ENCODE data around the gene CTSD.
A peak's percentile ranks its signal among the peaks of the same experiment; 100 is the strongest.

The CTSD gene

GRCh38 chr11:1772270-1773130 lies 8.8 kb upstream of the CTSD start:
- H2BK15ac ChIP-seq (replicated peaks; ENCODE audit: low read depth): no peak overlapping the region
- H4K8ac ChIP-seq (ENCODE audit: low read depth, low read length): no peak overlapping the region
- DNase-seq: peak; percentile 90
- H3K4me2 ChIP-seq (ENCODE audit: low read length): no peak overlapping the region
- no peak overlapping the region for H3K27ac ChIP-seq (ENCODE audit: low read depth, low read length)
- no peak overlapping the region for H3K9ac ChIP-seq (ENCODE audit: low read length)
- no peak overlapping the region for H3K23ac ChIP-seq (ENCODE audit: low read length)
- H3K36me3 ChIP-seq (ENCODE audit: control insufficient read depth, insufficient read depth, low read length): no peaks in the 10 kb centered on the region
- H3K4me3 ChIP-seq (ENCODE audit: low read length): no peak overlapping the region
- no peaks in the 10 kb centered on the region for H3K79me1 ChIP-seq (ENCODE audit: low read length)
- no peaks in the 10 kb centered on the region for H3K27me3 ChIP-seq (ENCODE audit: insufficient read depth, low read length, poor library complexity)
- H3K4me1 ChIP-seq (ENCODE audit: control insufficient read depth, low read depth, low read length): peaks cover 5% of the 10 kb centered on the region
- H2AK5ac ChIP-seq (ENCODE audit: low read length): no peak overlapping the region
- no peak overlapping the region for H4K5ac ChIP-seq (ENCODE audit: low read length)
- no peak overlapping the region for H2BK120ac ChIP-seq (ENCODE audit: low read depth, low read length)
- no peaks in the 10 kb centered on the region for H3K79me2 ChIP-seq (ENCODE audit: control insufficient read depth, insufficient read depth, low read length)
- no peak overlapping the region for H2BK5ac ChIP-seq (ENCODE audit: low read length)
- peak overlapping the region; percentile 22 for H3K18ac ChIP-seq (ENCODE audit: low read length)
- H3K4ac ChIP-seq (ENCODE audit: low read depth, low read length): no peak overlapping the region
- peak overlapping the region; percentile 70 for H3K56ac ChIP-seq (ENCODE audit: low read length)
- WGBS (ENCODE audit: extremely low coverage, insufficient coverage, low lambda C conversion rate): no CpG with 5 or more reads among the region's 15 CpGs

DNA sequence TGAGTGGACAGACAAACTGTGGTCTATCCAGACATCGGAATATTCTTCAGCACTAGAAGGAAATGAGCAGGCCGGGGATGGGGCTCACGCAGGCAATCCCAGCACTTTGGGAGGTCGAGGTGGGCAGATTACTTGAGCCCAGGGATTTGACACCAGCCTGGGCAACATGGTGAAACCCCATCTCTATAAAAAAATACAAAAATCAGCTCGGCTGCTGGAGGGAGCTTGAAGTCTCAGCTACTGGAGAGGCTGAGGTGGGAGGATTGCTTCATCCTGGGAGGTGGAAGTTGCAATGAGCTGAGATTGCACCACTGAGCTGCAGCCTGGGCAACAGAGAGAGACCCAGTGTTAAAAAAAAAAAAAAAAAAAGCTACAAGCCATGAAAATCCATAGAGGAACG lies 8.0 kb upstream of the CTSD start:
- Histone ChIP-seq H2BK15ac (replicated peaks; ENCODE audit: low read depth) (no peak overlapping the region), H3K4me1 (ENCODE audit: control insufficient read depth, low read depth, low read length) (peaks cover 5% of the 10 kb centered on the region), H2BK5ac (ENCODE audit: low read length) (no peak overlapping the region), H2AK5ac (ENCODE audit: low read length) (no peak overlapping the region), H3K79me1 (ENCODE audit: low read length) (no peaks in the 10 kb centered on the region), H3K27me3 (ENCODE audit: insufficient read depth, low read length, poor library complexity) (no peaks in the 10 kb centered on the region), H3K79me2 (ENCODE audit: control insufficient read depth, insufficient read depth, low read length) (no peaks in the 10 kb centered on the region), H3K4me3 (ENCODE audit: low read length) (no peak overlapping the region), H3K36me3 (ENCODE audit: control insufficient read depth, insufficient read depth, low read length) (no peaks in the 10 kb centered on the region), H3K4ac (ENCODE audit: low read depth, low read length) (no peak overlapping the region), H3K27ac (ENCODE audit: low read depth, low read length) (no peak overlapping the region), H3K23ac (ENCODE audit: low read length) (no peak overlapping the region), H2BK120ac (ENCODE audit: low read depth, low read length) (no peak overlapping the region), H3K9ac (ENCODE audit: low read length) (no peak overlapping the region), H3K56ac (ENCODE audit: low read length) (no peak overlapping the region), H3K18ac (ENCODE audit: low read length) (no peak overlapping the region), H3K4me2 (ENCODE audit: low read length) (no peak overlapping the region), H4K5ac (ENCODE audit: low read length) (no peak overlapping the region), H4K8ac (ENCODE audit: low read depth, low read length) (no peak overlapping the region)
- WGBS (ENCODE audit: extremely low coverage, insufficient coverage, low lambda C conversion rate): no CpG with 5 or more reads among the region's 6 CpGs
- peak; percentile 44 for DNase-seq

- no peak overlapping the region for H3K4me2 ChIP-seq (ENCODE audit: low read length)
- no peak overlapping the region for H4K5ac ChIP-seq (ENCODE audit: low read length)
- H3K4me1 ChIP-seq (ENCODE audit: control insufficient read depth, low read depth, low read length): peaks cover 5% of the 10 kb centered on the region
- H3K18ac ChIP-seq (ENCODE audit: low read length): no peak overlapping the region
- H2BK15ac ChIP-seq (replicated peaks; ENCODE audit: low read depth): no peak overlapping the region
- H3K4me3 ChIP-seq (ENCODE audit: low read length): no peak overlapping the region
- no peak overlapping the region for H2BK120ac ChIP-seq (ENCODE audit: low read depth, low read length)
- H4K8ac ChIP-seq (ENCODE audit: low read depth, low read length): no peak overlapping the region
- no peaks in the 10 kb centered on the region for H3K79me1 ChIP-seq (ENCODE audit: low read length)
- H3K56ac ChIP-seq (ENCODE audit: low read length): no peak overlapping the region
- H2BK5ac ChIP-seq (ENCODE audit: low read length): no peak overlapping the region
- H3K27me3 ChIP-seq (ENCODE audit: insufficient read depth, low read length, poor library complexity): no peaks in the 10 kb centered on the region
- no peaks in the 10 kb centered on the region for H3K36me3 ChIP-seq (ENCODE audit: control insufficient read depth, insufficient read depth, low read length)
- no peak overlapping the region for H3K27ac ChIP-seq (ENCODE audit: low read depth, low read length)
- no peak for DNase-seq
- no peak overlapping the region for H3K23ac ChIP-seq (ENCODE audit: low read length)
- H3K9ac ChIP-seq (ENCODE audit: low read length): no peak overlapping the region
- H3K4ac ChIP-seq (ENCODE audit: low read depth, low read length): no peak overlapping the region
- no peak overlapping the region for H2AK5ac ChIP-seq (ENCODE audit: low read length)
- H3K79me2 ChIP-seq (ENCODE audit: control insufficient read depth, insufficient read depth, low read length): no peaks in the 10 kb centered on the region
- WGBS (ENCODE audit: extremely low coverage, insufficient coverage, low lambda C conversion rate): no CpG with 5 or more reads among the region's 18 CpGs
Observed at GRCh38 chr11:1771273-1771672, 7.5 kb upstream of the CTSD start.

GRCh38 chr11:1770528-1770927 lies 6.8 kb upstream of the CTSD start:
- DNase-seq: no peak
- Histone ChIP-seq H2BK5ac (ENCODE audit: low read length) (no peak overlapping the region), H3K79me2 (ENCODE audit: control insufficient read depth, insufficient read depth, low read length) (no peaks in the 10 kb centered on the region), H4K5ac (ENCODE audit: low read length) (no peak overlapping the region), H3K9ac (ENCODE audit: low read length) (no peak overlapping the region), H3K27me3 (ENCODE audit: insufficient read depth, low read length, poor library complexity) (no peaks in the 10 kb centered on the region), H3K56ac (ENCODE audit: low read length) (no peak overlapping the region), H2AK5ac (ENCODE audit: low read length) (no peak overlapping the region), H3K4me3 (ENCODE audit: low read length) (no peak overlapping the region), H3K79me1 (ENCODE audit: low read length) (no peaks in the 10 kb centered on the region), H3K4me1 (ENCODE audit: control insufficient read depth, low read depth, low read length) (peaks cover 5% of the 10 kb centered on the region), H3K18ac (ENCODE audit: low read length) (no peak overlapping the region), H3K4me2 (ENCODE audit: low read length) (no peak overlapping the region), H2BK120ac (ENCODE audit: low read depth, low read length) (no peak overlapping the region), H3K23ac (ENCODE audit: low read length) (no peak overlapping the region), H3K4ac (ENCODE audit: low read depth, low read length) (no peak overlapping the region), H3K36me3 (ENCODE audit: control insufficient read depth, insufficient read depth, low read length) (no peaks in the 10 kb centered on the region), H4K8ac (ENCODE audit: low read depth, low read length) (no peak overlapping the region), H2BK15ac (replicated peaks; ENCODE audit: low read depth) (no peak overlapping the region), H3K27ac (ENCODE audit: low read depth, low read length) (no peak overlapping the region)
- no CpG with 5 or more reads among the region's 5 CpGs for WGBS (ENCODE audit: extremely low coverage, insufficient coverage, low lambda C conversion rate)

- no peak overlapping the region for H3K4me3 ChIP-seq (ENCODE audit: low read length)
- no peak overlapping the region for H2BK120ac ChIP-seq (ENCODE audit: low read depth, low read length)
- H3K9ac ChIP-seq (ENCODE audit: low read length): no peak overlapping the region
- no peak overlapping the region for H4K5ac ChIP-seq (ENCODE audit: low read length)
- WGBS (ENCODE audit: extremely low coverage, insufficient coverage, low lambda C conversion rate): no CpG with 5 or more reads among the region's 7 CpGs
- no peaks in the 10 kb centered on the region for H3K79me1 ChIP-seq (ENCODE audit: low read length)
- H2BK5ac ChIP-seq (ENCODE audit: low read length): no peak overlapping the region
- no peak overlapping the region for H3K27ac ChIP-seq (ENCODE audit: low read depth, low read length)
- H3K4me1 ChIP-seq (ENCODE audit: control insufficient read depth, low read depth, low read length): peaks cover 5% of the 10 kb centered on the region
- no peaks in the 10 kb centered on the region for H3K36me3 ChIP-seq (ENCODE audit: control insufficient read depth, insufficient read depth, low read length)
- no peaks in the 10 kb centered on the region for H3K79me2 ChIP-seq (ENCODE audit: control insufficient read depth, insufficient read depth, low read length)
- H3K4ac ChIP-seq (ENCODE audit: low read depth, low read length): no peak overlapping the region
- H3K18ac ChIP-seq (ENCODE audit: low read length): no peak overlapping the region
- no peaks in the 10 kb centered on the region for H3K27me3 ChIP-seq (ENCODE audit: insufficient read depth, low read length, poor library complexity)
- no peak overlapping the region for H3K23ac ChIP-seq (ENCODE audit: low read length)
- no peak overlapping the region for H4K8ac ChIP-seq (ENCODE audit: low read depth, low read length)
- no peak overlapping the region for H3K56ac ChIP-seq (ENCODE audit: low read length)
- no peak overlapping the region for H2BK15ac ChIP-seq (replicated peaks; ENCODE audit: low read depth)
- DNase-seq: no peak
- H3K4me2 ChIP-seq (ENCODE audit: low read length): no peak overlapping the region
- H2AK5ac ChIP-seq (ENCODE audit: low read length): no peak overlapping the region
Observed at GRCh38 chr11:1770061-1770460, 6.3 kb upstream of the CTSD start.

Data from mesendoderm (in vitro differentiated cells).